HG03039 (cell line): Measurements from ENCODE around the gene ANP32A.
A peak's percentile ranks its signal among the peaks of the same experiment; 100 is the strongest.
"Not testable (repeated sequence)": the region's sequence is repeated elsewhere in the genome, so short reads cannot be mapped to it uniquely, and the experiment has no call there.

Experiments used
- ATAC-seq: cut with Tn5 transposase; IDR thresholded peaks from one replicate; pipeline ENCODE4 v1.9.1; 2021; ENCODE audit warnings: mild to moderate bottlenecking, moderate library complexity; ENCODE audit not compliant: unreplicated experiment

ANP32A gene

DNA sequence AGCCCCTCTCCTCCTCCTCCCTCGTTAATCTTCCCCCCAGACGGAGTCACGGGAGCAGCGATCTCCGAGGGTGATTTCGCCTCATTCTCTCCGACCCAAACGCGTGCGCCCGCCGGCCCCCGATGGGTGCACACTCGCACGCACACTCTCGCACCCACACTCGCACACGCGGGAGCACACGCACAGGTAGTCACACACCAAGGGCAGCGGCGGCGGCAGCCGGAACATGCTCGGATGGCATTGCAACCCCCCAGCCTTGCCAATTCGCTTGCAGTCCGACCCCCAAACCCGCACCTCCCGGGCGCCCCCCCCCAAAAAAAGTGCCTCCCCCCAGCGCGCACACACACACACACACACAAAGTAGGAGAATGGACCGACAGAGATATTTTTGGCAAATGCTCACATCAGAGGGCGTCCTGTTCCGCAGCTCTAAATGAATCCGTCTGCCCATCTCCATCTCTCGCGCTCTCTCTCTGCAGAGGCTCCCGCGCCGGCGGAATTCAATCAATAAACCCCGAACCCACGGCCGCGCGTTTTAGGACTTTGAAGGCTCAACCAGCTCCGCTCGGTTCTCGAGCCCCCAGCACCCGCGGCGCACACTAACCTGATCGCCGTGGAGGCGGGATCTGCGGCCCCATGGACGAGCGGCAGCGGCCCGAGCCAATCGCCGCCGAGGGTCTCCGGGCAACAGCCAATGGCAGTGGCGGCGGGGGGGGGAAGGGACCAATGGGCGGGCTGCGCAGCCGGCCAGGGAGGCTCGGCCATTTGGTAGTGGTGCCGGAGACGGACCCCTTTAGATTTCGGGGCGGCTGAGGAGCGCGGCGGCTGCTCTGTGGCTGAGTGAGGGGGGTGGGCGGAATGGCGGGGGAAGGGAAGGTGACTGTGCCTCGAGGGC lies at the start of gene ANP32A:
ANP32A (minus strand) TSS at position 601 of the 895 bp plus-strand sequence; CDS start at position 457, 144 bp downstream.
- ATAC-seq = peak; percentile 59

DNA sequence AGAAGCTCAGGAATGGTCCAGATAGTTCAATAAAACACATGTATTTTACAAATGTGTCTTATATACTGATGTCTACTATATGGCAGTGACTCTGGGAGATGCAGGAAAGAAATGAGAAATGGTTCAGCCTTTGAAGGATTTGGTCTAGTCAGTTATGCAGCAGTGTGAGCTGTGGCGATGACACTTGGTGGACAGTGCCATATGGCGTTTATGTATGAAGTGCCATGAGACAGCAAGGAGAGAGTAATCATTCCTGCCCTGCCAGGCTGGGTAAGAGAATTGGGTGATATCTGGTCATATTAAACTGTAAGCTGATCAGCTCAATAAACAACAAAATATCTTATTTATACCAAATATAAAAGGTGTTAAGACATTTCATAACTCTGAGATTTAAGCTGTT lies 47.6 kb upstream of the ANP32A start:
- ATAC-seq = no peak

DNA sequence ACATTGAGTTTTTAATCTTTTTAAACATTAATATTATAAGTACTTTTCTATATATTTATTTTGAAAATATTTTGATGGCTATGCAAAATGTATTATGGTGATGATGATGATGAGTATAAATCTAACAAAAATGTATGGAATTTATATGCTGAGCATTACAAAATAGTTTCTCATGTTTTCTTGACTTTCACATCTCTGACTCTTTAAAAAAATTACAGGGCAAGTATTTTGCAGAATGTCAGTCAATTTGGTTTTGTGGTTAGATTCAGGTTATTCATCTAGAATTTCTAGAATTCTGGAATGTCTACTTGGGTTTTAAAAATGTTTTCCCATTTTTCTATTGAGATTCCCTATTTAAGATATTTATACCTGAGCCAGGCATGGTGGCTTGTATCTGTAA lies 41.7 kb upstream of the ANP32A start:
- no peak for ATAC-seq

DNA sequence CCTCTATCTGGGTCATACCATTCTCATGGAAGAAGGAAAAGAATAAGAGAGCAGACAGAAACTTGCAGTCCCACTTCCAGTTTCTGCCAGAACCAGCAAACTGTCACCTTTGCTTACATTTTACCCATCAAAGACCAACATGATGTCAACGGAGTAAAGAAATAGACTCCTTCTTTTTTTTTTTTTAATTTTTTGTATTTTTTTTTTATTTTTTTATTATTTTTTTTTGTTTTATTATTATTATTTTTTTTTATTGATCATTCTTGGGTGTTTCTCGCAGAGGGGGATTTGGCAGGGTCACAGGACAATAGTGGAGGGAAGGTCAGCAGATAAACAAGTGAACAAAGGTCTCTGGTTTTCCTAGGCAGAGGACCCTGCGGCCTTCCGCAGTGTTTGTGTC lies 38.0 kb upstream of the ANP32A start:
- not testable (repeated sequence) for ATAC-seq

DNA sequence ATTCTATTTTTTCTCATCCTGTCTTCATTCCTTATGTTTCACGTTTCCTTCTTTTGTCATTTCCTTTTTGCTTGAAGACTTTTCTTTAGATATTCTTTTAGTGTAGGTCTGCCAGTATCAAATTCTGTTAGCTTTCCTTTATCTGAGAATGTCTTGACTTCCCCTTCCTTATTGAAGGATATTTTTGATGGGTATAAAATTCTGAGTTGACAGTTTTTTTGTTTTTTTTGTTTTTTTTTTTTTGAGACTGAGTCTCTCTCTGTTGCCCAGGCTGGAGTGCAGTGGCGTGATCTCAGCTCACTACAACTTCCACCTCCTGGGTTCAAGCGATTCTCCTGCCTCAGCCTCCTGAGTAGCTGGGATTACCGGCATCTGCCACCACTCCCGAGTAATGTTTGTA lies 36.7 kb upstream of the ANP32A start:
- not testable (repeated sequence) for ATAC-seq

DNA sequence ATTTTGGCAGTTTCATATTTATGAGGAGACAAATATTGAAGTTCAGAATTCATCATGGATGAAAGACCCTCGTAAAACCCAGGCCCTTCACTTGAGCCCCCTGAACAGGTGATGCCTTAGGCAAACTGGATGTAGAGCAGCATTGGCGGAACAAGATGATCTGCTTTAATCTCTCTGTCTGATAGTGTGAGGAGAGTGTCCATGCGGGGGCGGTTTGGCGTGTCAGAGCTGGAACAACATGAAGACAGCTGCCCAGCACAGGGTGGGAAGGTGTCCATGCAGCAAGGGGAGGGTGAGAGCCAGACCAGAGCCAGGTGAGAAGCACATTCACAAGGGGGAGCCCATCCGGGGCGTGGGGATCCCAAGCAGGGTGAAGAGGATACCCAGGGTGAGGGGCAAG lies 31.8 kb upstream of the ANP32A start:
- no peak for ATAC-seq

DNA sequence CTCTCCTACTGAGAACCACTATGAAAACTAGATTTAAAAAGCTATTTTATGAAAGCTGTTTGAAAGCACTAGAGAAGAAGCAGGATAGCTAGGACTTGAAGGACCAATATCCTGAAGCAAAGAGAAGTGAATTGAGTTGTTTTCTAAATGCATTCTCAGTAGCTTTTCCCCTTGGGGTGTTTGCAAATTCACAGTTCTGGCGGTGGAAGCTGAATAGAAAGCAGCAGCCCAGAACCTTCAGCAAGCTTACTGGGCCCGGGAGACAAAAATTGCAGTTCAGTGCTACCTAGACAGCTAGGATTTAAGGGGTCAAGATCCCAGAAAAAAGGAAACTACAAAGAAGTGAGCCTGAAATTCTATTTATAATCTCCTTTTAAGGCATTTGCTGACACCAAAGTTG lies 31.3 kb upstream of the ANP32A start:
- ATAC-seq = no peak

DNA sequence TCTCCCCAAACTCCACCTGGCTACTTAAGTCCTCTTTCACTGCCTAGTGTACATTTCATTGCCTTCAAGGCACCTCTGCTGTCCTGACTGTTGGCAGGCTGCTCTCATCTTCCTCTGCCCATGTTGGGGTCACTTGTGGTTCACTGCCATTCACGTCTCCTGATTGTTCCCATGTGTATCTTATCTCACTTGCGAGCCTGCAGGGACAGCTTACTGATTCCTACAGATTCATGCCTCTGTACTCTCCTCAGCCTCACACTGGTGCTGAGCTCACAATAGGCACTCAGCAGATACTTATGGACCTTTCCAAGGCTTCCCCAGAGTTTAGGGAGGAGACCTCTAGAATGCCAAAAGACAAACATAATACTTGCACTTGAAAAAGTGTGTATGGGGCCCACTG lies 28.8 kb upstream of the ANP32A start:
- no peak for ATAC-seq

DNA sequence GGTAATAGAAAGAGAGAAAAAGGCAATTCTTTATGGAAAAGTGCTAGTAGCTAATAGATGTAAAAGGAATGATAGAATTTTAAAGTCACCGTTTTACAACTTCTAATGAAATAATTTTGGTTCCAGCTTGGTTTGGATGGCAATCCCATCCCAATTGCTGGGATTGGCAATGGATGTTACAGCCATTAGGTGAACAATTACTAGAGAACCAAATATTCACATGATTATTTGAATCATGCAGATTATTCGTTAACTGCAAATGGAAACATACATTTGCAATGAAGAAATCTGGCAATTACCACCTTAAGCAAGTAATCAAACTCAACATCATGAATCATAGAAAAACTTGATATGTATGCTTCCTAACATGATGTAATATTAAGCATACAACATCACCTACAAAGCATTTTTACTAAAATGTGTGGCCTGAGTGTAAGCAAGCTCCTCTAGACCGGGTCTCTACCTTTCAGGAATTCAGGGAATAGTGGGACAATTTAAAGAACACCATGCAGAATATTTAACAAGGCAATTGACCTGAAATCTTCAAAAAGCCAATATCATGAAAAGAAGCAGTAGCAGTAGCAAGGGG lies 26.2 kb upstream of the ANP32A start:
- ATAC-seq = no peak

DNA sequence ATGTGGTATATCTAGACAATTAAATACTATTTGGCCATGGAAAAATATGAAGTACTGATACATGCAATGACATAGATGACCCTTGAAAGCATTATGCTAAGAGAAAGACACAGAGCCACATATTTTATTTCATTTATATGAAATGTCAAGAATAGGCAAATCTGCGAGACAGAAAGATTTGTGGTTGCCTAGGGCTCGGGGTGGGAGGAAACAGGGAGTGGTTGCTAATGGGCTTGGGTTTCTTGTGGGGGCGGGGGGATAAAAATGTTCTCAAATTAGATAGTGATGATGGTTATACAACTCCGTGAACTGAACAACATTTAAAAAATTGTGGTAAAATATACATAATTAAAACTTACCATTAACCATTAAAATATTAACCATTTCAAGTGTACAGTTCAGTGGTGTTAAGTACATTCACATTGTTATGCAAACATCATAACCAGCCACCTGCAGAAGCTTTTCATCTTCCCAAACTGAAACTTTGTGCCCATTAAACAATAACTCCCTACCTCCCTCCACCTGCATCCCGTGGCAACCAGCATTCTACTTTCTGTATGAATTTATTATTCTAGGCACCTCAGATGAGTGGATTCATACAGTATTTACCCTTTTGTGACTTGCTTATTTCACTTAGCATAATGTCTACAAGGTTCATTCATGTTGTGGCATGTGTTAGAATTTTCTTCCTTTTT lies 24.3 kb upstream of the ANP32A start:
- no peak for ATAC-seq

DNA sequence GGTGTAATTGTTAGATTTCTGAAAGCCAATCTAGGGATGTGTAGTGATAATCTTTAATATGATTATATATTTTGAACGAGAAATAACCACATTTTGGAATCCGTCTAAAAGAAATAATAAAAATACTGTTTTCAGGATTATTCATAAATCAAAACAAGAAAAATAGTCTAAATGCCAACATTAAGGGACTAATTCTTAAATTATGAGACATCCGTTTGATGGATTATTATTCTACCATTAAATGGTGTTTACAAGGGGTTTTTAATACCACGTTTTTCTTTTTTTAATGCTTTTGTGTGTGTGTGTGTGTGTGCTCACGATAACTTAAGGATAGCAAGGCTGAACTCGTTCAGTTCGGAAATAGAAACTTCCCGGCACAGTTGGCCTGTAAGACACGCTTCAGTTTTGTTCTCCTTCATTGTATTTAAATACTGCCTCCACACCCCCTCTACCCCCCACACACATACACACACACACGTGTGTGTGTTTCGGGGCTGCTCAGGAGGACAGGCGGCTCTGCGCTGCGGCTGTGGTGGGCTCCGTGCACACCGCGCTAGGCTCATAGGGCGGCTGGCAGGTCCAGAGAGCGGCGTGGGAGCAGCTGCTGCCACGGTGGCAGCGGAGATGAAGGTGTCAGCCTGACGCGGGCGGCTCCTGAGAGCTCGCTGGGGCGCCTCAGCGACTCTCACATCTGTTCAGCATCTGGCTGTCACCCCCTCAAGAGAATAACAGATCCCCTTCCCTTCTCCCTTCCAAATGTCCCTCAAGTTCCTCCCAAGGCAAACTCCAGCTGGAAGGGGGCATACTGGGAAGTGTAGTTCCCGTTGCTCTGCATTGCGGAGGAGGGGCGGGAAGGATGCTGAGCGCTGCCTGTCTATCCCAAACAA lies 23.0 kb upstream of the ANP32A start:
- ATAC-seq = no peak

DNA sequence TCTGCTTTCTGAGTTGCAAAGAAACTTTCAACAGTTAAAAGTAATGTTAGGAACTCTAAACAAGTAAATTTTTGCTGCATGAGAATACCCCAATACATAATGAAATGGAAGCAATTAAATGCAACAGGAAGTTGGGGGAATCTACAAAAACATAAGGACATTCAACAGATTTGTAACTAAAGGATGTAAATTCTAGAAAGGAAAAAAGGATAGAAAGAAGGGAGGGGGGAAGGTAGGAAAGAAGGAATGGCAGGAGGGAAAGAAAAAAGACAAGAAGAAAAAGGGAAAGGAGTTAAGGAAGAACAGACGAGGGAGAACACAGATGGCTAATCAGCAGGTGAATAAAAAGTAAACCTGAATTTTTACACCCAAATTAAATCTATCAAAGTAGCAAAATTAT lies 22.3 kb upstream of the ANP32A start:
- no peak for ATAC-seq

DNA sequence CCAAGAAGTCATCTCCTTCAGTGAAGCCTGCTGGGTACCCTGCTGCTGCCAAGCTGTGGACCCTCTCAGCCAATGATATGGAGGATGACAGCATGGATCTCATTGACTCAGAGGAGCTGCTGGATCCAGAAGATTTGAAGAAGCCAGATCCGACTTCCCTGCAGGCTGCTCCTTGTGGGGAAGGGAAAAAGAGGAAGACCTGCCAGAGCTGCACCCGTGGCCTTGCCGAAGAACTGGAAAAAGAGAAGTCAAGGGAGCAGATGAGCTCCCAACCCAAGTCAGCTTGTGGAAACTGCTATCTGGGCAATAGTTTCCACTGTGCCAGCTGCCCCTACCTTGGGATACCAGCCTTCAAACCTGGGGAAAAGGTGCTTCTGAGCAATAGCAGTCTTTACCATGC lies 13.7 kb upstream of the ANP32A start:
- ATAC-seq = no peak

DNA sequence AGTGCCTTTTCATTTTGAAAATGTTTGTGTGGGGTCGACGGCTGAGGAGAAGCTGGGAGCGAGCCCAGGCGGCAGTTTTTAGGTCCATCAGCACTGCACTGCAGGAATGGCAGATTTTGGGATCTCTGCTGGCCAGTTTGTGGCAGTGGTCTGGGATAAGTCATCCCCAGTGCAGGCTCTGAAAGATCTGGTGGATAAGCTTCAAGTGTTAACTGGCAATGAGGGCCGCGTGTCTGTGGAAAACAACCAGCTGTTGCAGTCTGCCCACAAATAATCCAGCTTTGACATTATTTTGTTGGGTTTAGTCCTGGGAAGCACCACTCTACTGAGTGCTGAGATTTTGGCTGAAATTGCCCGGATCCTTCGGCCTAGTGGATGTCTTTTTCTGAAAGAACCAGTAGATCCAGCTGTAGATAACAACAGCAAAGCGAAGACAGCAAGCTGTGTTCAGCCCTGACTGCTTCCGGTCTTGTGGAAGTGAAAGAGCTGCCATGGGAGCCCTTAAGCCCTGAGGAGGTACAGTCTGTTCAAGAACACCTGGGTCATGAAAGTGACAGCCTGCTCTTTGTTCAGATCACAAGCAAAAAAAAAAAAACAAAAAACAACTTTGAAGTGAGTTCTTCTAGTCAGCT lies 13.1 kb upstream of the ANP32A start:
- no peak for ATAC-seq

DNA sequence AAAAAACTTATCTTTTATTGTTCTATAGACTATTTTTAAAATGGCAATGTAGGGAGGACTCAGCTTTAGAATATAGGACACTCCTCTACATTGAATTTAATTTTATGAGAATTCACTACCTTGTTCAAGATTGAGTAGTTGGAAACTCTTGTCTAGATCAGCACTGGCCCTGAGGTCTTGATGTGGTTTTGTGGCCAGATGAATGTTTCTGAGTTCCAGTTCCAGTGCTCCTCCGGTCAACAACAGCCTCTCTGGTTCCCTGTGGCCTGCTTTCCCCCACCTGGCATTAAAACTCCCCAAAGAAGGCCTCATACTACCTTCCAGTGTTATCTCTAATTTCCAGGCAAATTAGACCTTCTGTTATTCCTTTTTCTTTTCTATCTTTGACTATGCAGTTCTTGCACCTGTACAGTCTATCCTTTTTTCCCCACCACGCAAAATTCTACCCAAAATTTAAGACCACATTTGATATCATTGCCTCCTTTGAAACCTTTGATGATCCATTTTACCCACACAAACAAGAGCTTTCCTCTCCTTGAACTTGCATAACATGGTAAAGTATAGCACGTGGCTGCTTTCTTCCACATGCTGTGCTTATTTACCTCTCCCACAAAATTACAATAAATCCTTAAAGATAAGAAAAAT lies 9.6 kb upstream of the ANP32A start:
- ATAC-seq = no peak

DNA sequence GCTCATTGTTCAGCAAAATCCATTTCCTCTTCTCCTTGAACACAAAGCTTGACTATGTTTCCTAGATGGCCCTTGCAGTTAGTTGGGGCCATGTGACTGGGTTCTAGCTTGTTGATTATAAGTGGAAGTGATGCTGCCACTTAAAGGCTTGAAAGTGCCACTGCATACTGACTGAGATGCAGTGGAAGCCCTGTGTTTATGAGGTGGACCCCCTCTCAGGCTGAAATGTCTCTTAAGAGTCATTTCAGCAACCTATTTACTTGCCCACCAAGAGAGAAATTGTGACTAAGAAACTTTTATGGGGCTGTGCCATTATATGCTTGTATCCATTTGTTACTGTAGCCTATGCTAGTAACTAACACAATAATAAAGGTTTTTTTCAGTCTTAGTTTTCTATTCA lies 8.4 kb upstream of the ANP32A start:
- ATAC-seq = no peak

DNA sequence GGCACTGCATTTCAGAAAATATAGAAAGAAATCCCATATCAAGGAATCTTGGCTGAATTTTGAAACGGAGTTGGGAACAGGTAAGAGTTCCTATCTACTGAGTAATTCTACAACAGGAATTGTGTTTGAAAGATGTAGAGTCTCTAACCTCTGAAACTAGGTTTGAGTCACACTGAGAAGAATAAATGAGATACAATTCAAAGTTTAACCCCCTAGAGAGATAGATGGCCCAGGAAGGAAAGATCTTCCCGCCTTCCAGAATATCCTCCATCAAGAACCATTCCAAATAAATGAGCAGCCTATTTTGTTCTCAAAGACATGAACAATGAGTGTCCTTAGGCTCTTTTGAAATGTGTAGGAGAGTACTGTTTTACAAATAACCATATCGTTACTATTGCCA lies 2.9 kb upstream of the ANP32A start:
- no peak for ATAC-seq

DNA sequence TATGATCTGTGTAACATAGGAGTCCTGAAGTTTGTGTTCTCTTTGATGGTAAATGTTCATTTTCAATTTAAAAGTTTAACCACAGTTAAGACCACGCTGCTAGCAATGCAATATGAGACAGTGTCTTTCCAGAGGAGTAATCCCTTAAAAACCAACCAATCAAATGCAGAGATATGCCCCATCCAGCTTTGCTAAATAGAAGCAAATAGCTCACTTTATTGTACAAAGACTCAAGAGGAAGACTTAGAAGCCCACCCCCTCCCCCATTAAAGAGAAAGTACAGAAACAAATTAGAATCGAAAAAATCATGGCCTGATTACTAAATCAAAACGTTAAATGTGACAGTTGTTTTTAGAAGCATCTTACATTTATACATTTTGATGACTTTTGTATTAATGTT lies 2.1 kb upstream of the ANP32A start:
- ATAC-seq = no peak

DNA sequence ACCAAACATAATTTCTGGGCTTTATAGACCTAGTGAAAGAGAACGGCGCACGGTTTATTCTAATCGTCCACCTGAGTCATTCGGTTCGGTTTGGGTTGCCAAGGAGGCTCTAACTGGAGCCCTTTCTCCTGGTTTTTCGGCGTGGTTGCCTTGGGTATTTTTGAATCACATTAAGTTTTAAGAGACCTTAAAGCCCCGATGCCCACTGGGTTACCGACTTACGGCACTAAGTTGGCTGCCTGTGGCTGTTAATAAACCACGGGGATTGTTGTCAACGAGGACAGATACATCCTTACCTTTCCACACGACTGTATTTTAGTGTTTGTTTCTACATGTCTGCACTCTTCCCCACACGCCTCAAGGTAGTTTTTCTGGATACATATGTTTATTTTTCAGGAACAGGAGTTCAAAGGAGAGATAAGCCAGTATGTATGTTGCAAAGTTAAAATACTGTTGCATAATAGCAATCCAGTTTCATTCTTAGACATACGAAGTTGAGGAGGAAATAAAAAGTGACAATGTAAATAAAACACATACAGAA lies 1.2 kb upstream of the ANP32A start:
- ATAC-seq = no peak
